GM21528 (cell line): ENCODE results near the gene ZSCAN5A.
"Not testable (repeated sequence)": the region's sequence is repeated elsewhere in the genome, so short reads cannot be mapped to it uniquely, and the experiment has no call there.

Experiments
- ATAC-seq: cut with Tn5 transposase; IDR thresholded peaks from one replicate; pipeline ENCODE4 v1.9.1; 2021; ENCODE audit warnings: mild to moderate bottlenecking, moderate library complexity; ENCODE audit not compliant: unreplicated experiment, low FRiP score

The ZSCAN5A gene

GRCh38 chr19:56315077-56315828 is 614 bp upstream of the ZSCAN5A start:
- ATAC-seq = peak; percentile 86

- ATAC-seq = peak; percentile 4
These were observed 640 bp downstream of the ZSCAN5A start for GRCh38 chr19:56314018-56314380.

DNA sequence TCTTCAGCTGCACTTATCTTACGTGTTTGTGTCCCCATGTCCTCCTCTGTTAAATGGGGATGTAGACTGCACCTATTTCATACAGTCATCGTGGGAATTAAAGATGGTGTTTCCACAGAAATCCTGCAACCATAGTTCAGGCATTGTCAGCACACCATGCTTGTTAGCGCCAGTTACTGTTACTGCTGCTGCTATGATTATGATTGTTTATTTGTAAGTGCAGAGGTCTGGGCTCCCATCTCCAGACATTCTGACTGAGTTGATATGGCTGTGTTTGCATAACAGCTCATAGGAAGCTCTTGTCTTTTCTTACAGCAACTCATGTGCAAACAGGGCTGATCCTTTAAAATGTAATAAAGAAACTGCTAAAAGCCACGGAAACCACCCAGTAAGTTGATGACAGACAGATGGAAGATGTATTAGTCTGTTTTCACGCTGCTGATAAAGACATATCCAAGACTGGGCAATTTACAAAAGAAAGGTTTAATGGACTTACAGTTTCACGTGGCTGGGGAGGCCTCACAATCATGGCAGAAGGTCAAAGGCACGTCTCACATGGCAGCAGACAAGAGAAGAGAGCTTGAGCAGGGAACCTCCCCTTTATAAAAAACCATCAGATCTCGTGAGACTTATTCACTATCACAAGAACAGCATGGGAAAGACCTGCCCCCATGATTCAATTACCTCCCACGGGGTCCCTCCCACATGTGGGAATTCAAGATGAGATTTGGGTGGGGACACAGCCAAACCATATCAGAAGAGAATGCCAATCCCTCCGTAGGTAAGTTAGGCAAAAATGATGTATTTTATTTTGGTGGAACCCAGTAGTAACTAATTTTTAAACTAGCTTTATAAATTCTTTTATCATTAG is 1.6 kb downstream of the ZSCAN5A start:
- no peak for ATAC-seq

- ATAC-seq = no peak
These were observed 2.3 kb downstream of the ZSCAN5A start for GRCh38 chr19:56312342-56312741.

- ATAC-seq = no peak
These were observed 4.2 kb downstream of the ZSCAN5A start for GRCh38 chr19:56310462-56310861.

- ATAC-seq = no peak
These were observed 5.0 kb downstream of the ZSCAN5A start for GRCh38 chr19:56309511-56310185.

GRCh38 chr19:56308792-56309191 is 5.8 kb downstream of the ZSCAN5A start:
- no peak for ATAC-seq

GRCh38 chr19:56307062-56307461 is 7.6 kb downstream of the ZSCAN5A start:
- not testable (repeated sequence) for ATAC-seq

DNA sequence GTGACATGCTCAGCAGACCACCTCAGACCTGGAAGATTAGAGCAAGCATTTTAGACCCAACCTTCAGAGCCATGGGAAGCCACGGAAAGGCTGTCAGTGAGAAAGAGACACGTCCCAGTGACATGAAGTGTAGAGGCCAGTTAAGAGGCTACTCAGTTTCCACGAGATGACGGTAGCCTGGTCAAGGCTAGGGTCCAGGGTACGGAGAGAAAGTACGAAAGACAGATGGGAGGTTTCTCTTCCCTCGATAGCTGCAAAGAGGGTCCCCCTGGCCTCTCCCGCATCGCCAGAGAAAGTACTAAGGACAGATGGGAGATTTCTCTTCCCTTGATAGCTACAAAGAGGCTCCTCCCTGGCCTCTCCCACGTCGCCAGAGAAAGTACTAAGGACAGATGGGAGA is 8.6 kb downstream of the ZSCAN5A start:
- ATAC-seq = no peak

GRCh38 chr19:56304243-56304642 is 10.4 kb downstream of the ZSCAN5A start:
- no peak for ATAC-seq

GRCh38 chr19:56301886-56302620 is 12.6 kb downstream of the ZSCAN5A start:
- no peak for ATAC-seq

- ATAC-seq = no peak
These were observed 13.5 kb downstream of the ZSCAN5A start for GRCh38 chr19:56301155-56301554.

- ATAC-seq = no peak
These were observed 15.0 kb downstream of the ZSCAN5A start for GRCh38 chr19:56299688-56300087.

DNA sequence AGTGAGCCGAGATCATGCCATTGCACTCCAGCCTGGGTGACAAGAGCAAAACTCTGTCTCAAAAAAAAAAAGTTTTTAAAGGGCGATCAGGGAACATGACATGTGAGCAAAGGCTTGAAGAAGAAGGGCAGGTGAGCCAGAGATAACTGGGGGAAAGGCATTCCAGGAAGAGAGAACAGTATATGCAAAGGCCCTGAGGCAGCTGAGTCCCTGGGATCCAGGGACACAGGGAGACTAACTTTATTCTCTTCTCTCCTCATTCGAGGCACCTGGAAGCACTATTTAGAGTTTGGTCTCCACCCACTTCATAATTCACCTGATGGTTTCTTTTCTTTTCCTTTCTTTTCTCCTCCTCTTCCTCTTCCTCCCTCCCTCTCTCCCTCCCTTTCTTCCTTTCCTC is 17.6 kb downstream of the ZSCAN5A start:
- no peak for ATAC-seq

- no peak for ATAC-seq
These were observed 18.8 kb downstream of the ZSCAN5A start for GRCh38 chr19:56295531-56296455.

DNA sequence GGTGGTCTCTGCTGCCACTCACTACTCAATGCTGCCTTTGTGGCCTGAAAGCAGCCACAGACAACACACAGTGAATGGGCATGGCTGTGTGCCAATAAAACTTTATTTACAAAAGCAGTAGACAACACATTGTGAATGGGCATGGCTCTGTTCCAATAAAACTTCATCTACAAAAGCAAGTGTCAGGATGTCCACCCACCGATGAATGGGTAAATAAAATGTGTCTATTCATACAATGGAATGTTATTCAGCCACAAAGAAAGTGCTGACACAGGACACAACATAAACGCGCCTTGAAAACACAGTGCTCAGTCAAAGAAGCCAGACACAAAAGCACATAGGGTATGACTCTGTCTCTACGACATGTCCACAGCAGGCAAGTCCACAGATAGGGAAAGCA is 20.1 kb downstream of the ZSCAN5A start:
- ATAC-seq = no peak

- no peak for ATAC-seq
These were observed 22.8 kb downstream of the ZSCAN5A start for GRCh38 chr19:56291867-56292266.

DNA sequence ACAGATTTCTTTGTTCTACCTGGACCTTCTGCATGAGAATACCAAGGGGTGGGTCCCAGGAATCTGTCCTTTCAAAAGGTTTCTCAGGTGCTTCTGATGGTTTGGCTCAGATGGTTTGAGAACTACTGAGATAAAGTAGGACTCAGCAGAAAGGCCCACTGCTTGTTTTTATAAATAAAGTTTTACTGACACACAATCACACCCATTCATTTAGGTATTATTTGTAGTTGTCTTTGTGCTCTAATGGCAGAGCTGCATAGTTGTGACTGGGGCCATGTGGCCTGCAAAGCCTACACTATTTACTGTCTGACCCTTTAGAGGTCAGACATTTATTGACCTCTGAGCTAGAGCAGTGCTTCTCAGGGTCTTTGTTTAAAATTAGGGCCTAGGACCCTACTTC is 24.5 kb downstream of the ZSCAN5A start:
- ATAC-seq = no peak

DNA sequence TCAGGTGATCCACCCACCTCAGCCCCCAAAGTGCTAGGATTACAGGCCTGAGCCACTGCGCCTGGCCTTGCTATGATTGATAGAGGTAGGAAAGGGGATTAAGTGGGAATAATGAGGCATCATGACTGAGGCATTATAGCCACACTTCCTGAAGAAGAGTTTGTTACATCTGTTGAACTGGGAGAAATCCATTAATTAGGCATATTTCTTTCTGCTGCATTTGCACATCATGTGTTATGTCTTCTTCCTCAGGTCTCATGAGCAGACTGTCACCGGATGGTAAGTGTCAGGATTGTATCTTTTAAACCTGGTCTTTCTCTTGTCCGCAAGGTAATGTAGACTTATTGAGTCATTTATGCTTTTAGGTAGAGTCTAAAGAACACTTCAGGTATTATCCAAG is 29.9 kb downstream of the ZSCAN5A start:
- no peak for ATAC-seq

DNA sequence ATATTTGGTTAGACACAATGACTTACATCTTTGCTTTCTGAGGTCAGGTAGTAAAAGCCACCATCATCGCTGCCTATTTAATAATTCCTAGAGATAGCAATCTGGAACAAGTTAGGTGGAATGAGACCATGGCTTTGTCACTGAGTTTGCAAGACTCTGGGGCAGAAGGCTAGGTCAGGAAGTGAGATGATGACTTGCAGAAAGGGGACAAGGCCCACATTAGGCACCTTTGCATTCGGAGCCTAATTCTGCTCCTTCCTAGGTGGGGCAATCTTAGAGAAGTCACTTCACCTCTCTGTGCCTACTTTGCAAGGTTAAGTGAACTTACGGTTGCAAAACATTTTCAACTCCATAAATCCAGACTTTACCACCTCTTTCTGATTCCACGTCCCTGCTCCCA is 31.8 kb downstream of the ZSCAN5A start:
- no peak for ATAC-seq
